ENCODE measurements around the gene HYAL4.
A peak's percentile ranks its signal among the peaks of the same experiment; 100 is the strongest.
"Not testable (repeated sequence)": the region's sequence is repeated elsewhere in the genome, so short reads cannot be mapped to it uniquely, and the experiment has no call there.

The HYAL4 gene

DNA sequence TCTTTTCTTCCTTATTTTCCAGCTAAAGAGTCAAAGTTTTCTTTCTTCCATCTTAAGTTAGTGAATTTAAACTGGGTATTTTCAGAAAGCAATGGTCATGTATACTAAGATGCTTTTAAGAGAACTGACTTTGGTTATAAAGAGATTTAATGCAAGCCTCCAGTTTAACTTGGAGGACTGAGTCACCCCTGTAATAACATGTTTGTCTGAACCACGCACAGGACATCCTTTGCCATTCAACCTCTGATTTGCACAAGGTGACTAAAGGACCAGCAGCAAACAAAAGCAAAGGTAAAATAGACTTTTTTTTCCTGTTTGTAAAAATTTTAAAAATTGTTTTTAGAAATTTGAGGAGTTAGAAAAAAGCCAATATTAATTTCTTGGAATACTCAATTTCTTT is 2.9 kb downstream of the HYAL4 start:
- no peak for DNase-seq (ENCODE audit: low spot score)

DNA sequence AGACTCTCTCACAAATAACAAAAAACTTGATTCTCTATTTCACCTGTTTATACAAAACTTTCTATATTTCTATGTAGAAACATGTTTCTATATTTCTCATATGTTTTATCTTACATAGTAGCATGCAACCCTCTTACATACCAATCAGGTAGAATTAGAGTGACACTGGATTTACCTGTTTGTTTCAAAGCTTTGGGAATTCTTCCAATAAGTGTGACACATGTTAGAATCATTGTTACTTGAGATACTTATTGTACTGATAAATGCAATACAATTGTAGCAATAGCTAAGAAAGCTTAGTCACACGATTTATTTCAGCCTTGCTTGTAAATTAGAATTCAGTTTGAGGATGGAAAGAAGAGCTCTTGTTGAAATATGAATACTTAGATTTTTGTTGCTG is 4.9 kb downstream of the HYAL4 start:
- DNase-seq (ENCODE audit: low spot score), result no peak

DNA sequence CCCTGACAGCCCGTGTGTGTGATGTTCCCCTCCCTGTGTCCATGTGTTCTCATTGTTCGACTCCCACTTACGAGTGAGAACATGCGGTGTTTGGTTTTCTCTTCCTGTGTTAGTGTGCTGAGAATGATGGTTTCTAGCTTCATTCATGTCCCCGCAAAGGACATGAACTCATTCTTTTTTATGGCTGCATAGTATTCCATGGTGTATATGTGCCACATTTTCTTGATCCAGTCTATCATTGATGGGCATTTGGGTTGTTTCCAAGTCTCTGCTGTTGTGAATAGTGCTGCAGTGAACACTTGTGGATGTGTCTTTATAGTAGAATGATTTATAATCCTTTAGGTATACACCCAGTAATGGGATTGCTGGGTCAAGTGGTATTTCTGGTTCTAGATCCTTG is 6.4 kb downstream of the HYAL4 start:
- not testable (repeated sequence) for DNase-seq (ENCODE audit: low spot score)

DNA sequence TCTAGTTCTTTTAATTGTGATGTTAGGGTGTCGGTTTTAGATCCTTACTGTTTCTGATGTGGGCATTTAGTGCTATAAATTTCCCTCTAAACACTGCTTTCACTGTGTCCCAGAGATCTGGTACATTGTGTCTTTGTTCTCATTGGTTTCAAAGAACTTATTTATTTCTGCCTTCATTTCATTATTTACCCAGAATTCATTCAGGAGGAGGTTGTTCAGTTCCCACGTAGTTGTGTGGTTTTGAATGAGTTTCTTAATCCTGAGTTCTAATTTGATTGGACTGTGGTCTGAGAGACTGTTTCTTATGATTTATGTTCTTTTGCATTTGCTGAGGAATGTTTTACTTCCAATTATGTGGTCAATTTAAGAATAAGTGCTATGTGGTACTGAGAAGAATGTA is 9.3 kb downstream of the HYAL4 start:
- DNase-seq (ENCODE audit: low spot score), result not testable (repeated sequence)

DNA sequence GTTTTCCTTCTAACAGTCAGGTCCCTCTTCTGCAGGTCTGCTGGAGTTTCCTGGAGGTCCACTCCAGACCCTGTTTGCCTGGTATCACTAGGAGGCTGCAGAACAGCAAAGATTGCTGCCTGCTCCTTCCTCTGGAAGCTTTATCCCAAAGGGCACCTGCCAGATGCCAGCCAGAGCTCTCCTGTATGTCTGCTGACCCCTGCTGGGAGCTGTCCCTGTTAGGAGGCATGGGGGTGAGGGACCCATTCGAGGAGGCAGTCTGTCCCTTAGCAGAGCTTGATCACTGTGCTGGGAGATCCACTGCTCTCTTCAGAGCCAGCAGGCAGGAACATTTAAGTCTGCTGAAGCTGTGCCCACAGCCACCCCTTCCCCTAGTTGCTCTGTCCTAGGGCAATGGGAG is 11.5 kb downstream of the HYAL4 start:
- not testable (repeated sequence) for DNase-seq (ENCODE audit: low spot score)

DNA sequence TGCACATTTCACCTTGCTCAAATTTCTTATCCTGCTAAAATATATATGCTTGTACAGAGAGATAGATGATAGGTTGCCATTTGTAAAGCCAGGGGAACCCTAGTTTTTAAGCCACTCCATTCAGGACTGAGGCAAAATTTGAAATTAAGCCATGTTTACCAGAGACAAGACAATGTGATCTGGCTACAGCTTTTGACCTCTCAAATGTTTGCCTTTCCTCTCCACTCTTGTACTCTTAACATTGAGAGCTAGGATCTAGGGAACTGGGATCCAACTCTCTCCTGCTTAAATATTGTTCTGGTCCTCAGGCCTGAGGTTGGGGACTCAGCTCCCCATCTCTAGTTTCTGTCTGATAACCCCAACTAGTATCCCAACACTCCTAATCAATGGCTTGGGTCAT is 15.9 kb downstream of the HYAL4 start:
- no peak for DNase-seq (ENCODE audit: low spot score)

DNA sequence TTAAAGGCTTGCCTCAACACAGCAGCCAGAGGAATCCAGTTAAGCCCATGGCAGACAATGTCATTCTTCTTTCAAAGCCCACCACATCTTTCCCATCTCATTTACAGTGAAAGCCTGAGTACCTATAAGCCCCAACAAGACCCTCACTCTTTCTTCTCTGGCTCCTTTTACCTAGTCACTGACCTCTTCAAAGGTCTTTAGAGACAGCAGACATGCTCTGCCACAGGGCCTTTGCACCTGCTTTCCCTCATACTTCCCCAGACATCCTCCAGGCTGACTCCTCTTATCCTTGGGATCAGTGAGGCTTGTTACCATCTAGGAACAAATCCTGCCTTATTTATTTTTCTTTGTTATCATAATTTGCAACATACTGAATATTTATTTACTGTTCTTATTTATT is 17.8 kb downstream of the HYAL4 start:
- DNase-seq (ENCODE audit: low spot score), result no peak

DNA sequence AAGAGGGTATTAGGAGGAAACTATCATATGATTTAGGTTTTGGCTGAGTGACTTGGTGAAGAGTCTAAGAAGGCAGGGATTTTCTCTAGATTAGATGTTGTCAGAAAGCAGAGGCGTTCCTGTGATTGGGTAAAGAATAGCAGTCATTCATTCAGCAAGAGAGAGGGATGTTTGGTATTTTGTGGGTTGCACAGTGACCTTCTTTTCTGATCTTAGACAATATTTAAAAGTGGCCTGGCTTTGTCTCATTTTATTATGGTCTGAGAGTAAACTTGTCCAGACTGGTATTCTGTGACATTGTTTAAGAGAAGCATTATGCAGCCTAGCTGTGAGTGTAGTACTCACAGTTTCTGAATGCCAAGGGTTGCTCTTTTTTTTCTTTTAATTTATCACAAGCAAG is 18.5 kb downstream of the HYAL4 start:
- DNase-seq (ENCODE audit: low spot score), result no peak

DNA sequence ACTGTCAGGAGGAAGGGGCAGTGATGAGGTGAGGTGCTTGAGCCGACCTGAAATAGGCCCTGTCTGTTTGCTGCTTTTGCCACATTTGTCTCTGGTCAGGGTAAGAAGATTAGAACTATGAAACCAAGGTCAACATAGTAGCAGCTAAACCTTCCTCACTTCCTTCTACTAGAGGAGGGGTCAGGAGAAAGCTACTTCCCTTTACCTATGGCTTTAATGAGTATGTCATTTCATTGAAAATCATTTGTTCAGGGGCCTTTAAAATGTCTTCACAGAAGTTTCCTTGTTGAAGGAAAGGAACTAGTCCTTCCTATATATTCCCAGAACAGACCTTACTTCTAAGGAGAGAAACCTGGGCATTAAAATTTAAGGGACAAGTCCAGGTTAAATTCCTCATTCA is 19.0 kb downstream of the HYAL4 start:
- DNase-seq (ENCODE audit: low spot score), result no peak

DNA sequence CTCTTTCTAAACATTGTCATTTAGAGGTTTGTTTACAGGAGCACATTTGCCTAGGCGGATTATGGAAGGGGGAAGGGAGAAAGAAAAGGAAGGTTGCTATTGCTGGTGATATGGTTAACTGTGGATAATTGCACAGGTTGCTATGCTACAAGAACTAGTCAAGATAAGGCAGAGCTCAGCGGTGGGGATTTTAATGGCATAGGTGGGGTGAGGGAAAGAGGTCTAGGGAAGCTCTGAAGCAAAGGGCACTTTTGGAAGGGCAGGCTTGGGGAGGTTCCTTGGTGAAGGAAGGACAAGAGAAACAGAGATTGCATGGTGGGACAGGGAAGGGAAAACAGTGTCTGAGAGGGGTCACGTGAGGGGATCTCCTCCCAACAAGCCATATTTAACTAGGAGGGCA is 19.5 kb downstream of the HYAL4 start:
- no peak for DNase-seq (ENCODE audit: low spot score)

DNA sequence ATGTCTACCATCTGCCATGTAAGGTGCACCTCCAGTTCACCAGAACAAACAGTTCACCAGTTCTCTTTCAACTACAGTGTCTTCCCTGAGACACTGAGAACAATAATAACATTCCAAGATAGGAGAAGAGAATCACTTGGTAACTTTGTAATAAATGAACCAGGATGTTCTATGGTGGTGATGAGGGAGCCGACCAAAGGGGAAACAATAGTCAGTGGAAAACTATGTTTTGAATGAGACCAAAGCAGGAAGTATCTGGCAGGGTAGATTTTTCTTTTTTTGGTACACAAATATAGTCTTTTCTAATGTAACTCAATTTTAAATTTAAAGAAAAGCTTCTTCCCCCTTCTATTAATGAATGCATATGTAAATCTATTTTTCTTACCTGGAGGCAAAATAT is 20.0 kb downstream of the HYAL4 start:
- DNase-seq (ENCODE audit: low spot score), result no peak

DNA sequence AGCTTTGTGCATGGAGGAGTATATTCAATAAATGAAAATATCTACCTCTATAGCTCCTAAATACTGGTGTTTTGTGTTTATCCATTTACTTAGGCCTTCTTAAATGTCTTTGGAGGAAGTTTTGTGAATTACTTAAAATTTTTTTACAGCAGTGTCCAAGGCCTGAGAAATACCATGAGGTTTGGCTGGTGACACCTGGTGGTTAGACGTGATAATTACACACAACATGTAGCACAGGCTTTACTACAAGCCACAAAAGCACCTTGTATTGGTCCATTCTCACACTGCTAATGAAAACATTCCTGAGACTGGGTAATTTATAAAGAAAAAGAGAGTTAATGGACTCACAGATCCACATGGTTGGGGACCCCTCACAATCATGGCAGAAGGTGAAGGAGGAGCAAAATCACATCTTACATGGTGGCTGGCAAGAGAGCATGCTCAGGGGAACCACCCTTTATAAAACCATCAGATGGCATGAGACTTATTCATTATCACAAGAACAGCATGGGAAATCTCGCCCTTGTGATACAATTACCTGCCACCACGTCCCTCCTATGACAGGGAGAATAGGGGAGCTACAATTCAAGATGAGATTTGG is 20.6 kb downstream of the HYAL4 start:
- peak; percentile 61 for DNase-seq (ENCODE audit: low spot score)

DNA sequence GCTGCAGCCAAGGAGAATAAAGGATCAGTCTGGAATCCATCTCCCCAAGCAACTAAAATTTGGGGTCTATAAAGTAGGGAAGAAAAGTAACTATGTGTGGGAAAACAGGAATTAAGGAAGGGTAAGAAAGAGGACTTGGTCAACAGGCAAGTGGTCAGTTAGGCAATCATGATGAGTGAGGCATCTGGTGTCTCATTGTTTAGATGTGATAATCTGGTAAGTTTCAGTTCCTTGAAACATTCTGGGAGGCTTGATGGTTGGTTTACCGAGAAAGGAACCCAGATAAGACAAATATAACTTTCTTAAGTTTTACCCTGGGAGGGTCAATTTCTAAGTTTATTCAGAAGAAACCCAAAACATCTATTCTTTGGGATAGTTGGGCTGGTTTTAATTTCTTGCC is 22.3 kb downstream of the HYAL4 start:
- DNase-seq (ENCODE audit: low spot score), result no peak

DNA sequence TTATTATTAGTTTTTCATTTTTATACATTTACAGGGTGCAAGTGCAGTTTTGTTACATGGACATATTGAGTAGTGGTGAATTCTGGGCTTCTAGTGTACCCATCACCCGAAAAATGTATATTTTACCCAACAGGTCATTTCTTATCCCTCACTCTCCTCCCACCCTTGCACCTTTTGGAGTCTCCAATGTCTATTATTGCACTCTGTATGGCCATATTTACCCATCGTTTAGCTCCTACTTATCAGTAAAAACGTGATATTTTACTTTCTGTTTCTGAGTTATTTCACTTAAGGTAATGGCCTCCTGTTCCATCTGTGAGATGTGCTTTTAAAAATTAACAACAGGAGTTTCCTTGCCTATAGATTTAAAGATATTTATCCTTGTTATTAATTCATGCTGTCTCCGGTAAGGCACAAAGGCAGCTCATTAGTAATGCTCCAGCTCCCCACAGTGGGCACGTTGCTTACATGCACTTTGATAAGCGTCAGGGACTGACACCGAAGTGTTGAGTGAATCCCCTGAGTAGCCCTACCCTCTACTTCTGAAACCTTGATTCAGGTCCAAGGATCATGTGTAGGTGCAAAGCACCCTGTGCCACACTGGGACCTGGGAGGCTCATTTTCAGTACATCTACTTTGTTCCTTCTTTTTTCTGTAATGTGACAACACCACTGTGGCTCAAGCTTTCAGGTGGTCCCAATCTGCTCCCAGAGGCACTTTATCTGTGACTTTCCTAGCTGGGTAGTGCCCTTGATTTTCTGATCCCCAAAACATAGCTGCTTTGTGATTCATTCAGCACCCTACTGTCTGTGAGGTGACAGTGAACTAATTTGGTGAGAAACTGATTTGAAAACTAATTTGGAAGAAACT is 27.3 kb downstream of the HYAL4 start:
- peak; percentile 60 for DNase-seq (ENCODE audit: low spot score)

DNA sequence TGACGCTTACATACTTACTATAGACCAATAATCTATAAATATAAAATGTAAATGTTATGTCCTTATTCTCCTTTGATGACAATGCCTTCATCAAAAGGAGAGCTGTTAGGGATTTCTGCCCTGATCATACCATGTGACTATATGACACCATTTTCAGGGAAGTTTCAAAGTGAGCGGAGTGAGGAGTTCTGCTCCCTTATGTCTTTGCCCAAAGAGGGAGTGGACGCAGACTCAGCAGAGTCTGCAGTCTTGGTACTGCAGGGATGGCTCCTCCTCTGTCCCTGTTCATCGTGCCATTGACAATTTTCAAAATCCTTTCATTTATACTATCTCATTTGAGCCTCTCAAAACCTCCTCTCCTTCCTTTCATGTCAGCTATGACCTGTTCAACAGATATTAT is 27.9 kb downstream of the HYAL4 start:
- no peak for DNase-seq (ENCODE audit: low spot score)

DNA sequence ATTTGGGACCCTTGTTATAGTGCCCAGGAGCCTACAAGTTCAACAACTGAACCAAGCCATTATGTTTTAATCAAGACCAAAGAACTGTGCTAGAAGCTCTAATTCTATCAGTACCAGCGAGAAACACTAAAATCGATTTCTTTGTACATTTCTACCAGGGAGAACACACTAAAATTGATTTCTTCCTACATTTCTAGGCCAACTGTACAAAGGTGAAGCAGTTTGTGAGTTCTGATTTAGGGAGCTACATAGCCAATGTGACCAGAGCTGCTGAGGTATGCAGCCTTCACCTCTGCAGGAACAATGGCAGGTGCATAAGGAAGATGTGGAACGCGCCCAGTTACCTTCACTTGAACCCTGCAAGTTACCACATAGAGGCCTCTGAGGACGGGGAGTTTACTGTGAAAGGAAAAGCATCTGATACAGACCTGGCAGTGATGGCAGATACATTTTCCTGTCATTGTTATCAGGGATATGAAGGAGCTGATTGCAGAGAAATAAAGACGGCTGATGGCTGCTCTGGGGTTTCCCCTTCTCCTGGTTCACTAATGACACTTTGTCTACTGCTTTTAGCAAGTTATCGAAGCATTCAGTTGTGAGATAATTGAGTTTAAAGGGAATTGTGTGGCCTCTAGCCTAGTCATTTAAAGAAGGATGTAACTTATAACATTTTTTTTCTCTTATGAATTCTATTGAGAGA is 31.7 kb downstream of the HYAL4 start:
- no peak for DNase-seq (ENCODE audit: low spot score)

DNA sequence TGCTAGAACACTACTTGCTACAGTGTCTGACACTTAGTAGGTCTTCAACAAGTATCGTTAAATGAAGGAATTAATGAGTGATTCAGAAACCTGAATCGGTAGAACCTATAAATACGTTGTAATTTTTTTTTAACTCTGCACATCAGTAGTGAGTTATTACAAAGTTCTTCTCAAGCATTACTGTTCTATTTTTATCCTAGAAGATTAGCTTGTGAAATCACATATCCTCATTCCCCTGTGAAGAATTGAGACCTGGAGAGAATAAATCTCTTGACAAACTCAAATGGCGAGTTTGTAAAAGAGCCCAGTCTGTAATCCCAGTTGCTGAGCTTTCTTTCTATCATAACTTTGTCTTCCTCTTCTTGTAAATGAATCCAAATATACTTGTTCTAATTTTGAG is 34.7 kb downstream of the HYAL4 start:
- DNase-seq (ENCODE audit: low spot score), result no peak

DNA sequence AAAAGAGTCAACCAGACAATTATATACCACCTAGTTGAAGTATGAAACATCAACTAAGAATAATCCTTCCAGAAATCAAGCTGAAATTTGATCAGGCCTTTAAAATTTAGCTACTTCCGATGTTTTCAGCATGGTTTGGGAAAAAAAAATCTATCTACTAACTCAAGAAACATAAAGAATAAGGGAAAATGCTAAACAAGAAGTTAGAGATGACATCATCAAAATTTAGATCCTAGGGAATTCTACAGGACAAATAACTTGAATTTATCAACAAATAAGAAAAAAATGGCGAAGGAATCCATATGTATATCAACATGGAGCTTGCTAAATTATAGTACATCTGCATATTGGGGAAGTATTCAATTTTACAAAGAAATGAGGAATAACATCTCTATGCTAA is 36.3 kb downstream of the HYAL4 start:
- no peak for DNase-seq (ENCODE audit: low spot score)

DNA sequence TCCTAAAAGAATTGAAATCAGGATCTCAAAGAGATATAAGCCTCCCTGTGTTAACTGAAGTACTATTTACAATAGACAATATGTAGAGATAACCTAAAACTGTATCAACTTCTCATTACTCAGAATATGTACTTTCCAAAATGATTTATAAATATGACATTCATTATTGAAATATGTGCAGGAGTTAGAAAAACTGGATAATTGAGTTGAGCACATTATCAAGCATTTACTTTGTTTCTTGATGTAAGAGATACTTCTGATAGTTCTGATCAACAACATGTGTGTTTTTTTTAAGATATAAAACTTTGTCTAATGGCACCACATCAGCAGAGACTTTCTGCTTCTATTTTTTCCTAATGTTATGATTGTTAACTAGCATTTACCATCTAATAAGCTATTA is 38.2 kb downstream of the HYAL4 start:
- DNase-seq (ENCODE audit: low spot score), result no peak

DNA sequence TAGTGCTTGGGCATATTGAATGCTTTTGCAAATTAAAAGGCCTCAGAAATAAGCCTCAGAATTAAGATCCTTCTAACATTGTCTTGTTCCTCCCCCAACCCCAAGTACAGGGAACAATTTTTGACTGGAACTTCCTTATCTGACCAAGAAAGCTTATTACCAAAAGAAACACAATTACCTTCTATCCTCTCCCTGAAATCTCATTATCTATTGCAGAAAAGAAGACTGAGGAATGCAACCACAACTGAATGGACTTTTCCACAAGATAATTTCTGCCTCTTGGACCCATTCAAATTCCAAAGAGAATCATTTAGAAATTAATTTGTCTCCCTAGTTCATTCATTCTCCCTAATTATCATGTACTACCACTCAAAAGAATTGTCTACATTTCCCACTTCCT is 43.2 kb downstream of the HYAL4 start:
- DNase-seq (ENCODE audit: low spot score), result no peak

DNA sequence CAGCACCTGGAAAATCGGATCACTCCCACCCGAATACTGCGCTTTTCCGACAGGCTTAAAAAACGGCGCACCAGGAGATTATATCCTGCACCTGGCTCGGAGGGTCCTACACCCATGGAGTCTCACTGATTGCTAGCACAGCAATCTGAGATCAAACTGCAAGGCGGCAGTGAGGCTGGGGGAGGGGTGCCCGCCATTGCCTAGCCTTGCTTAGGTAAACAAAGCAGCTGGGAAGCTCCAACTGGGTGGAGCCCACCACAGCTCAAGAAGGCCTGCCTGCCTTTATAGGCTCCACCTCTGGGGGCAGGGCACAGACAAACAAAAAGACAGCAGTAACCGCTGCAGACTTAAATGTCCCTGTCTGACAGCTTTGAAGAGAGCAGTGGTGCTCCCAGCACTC is 49.8 kb downstream of the HYAL4 start:
- DNase-seq (ENCODE audit: low spot score), result not testable (repeated sequence)

DNA sequence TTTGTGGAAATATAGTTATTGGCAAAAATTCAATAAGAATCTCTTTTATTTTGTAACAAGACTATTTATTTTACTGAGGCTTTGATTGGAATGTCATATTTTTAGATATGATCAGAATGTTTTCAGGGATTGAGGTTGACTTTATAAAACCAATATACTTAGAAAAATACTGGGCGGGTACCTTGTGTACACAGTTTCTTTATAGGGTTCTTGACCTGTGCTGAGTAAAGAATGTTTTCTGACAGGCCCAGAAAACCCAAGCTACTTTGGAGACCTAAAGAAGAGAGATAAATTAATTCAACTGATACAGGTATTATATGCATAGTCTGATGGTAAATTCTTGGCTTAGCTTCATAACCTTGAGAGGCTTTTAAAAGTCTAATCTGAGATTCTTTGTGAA is 56.1 kb downstream of the HYAL4 start:
- no peak for DNase-seq (ENCODE audit: low spot score)

DNA sequence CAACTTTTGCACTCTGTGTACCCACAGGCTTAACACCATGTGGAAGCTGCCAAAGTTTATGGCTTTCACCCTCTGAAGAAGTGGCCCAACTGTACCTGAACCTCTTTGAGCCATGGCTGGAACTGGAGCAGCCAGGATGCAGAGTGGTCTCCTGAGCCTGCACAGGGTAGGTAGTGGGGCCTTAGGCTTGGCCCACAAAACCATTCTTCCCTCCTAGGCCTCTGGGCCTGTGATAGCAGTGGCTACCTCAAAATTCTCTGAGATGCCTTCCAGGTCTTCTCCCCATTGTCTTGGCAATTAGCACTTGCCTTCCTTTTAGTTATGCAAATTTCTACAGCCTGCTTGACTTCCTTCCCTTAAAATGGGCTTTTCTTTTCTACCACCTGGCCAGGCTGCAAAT is 60.7 kb downstream of the HYAL4 start:
- no peak for DNase-seq (ENCODE audit: low spot score)
